Measurements from ENCODE around the gene ACCSL. TPM values are rescaled to one million over a fixed set of nuclear protein-coding genes. Genes with fewer than 3 reads are reported as not detected.

Gene ACCSL
- total RNA-seq, result not detected

- no peak for DNase-seq
Observed at GRCh38 chr11:44047931-44048431, at the start of gene ACCSL. ACCSL (plus strand) TSS chr11:44047981; CDS start chr11:44048037, 56 bp downstream.

GRCh38 chr11:43998308-43998707, 49.5 kb upstream of the ACCSL start:
- no peak for DNase-seq

GRCh38 chr11:44000731-44001130, 47.0 kb upstream of the ACCSL start:
- DNase-seq, result no peak

GRCh38 chr11:44002191-44003093, 45.3 kb upstream of the ACCSL start:
- no peak for DNase-seq

- DNase-seq, result no peak
Observed at GRCh38 chr11:44003736-44004451, 43.9 kb upstream of the ACCSL start.

- DNase-seq, result no peak
Observed at GRCh38 chr11:44004452-44005062, 43.2 kb upstream of the ACCSL start.

GRCh38 chr11:44005063-44005701, 42.6 kb upstream of the ACCSL start:
- DNase-seq, result no peak

- no peak for DNase-seq
Observed at GRCh38 chr11:44005956-44006355, 41.8 kb upstream of the ACCSL start.

GRCh38 chr11:44006917-44007361, 40.8 kb upstream of the ACCSL start:
- DNase-seq, result no peak

GRCh38 chr11:44007481-44008087, 40.2 kb upstream of the ACCSL start:
- DNase-seq, result no peak

- DNase-seq, result no peak
Observed at GRCh38 chr11:44008088-44008501, 39.7 kb upstream of the ACCSL start.

- DNase-seq, result no peak
Observed at GRCh38 chr11:44008698-44009097, 39.1 kb upstream of the ACCSL start.

GRCh38 chr11:44010789-44011251, 37.0 kb upstream of the ACCSL start:
- no peak for DNase-seq

GRCh38 chr11:44011797-44012196, 36.0 kb upstream of the ACCSL start:
- no peak for DNase-seq

GRCh38 chr11:44014968-44015623, 32.7 kb upstream of the ACCSL start:
- DNase-seq, result no peak

- DNase-seq, result no peak
Observed at GRCh38 chr11:44015624-44016007, 32.2 kb upstream of the ACCSL start.

GRCh38 chr11:44016131-44016530, 31.6 kb upstream of the ACCSL start:
- DNase-seq, result no peak

GRCh38 chr11:44016546-44017442, 31.0 kb upstream of the ACCSL start:
- DNase-seq, result no peak

GRCh38 chr11:44017443-44018126, 30.2 kb upstream of the ACCSL start:
- no peak for DNase-seq

- no peak for DNase-seq
Observed at GRCh38 chr11:44018127-44018521, 29.7 kb upstream of the ACCSL start.

Data from effector CD4-positive, alpha-beta T cell (primary cell).